Stimulated activated CD4-positive, alpha-beta T cell treated with anti-CD3 and anti-CD28 coated beads, TNF-alpha, amount 100 ng/mL, for 4 hours (primary cell): ENCODE data around the gene NPAS2.

Source experiments
- DNase-seq, 3 experiments: peaks; one replicate each; pipeline ENCODE4 v3.0.0-alpha.2; 2020; ENCODE audit warnings: low read depth in 3 of 3

The NPAS2 gene

DNA sequence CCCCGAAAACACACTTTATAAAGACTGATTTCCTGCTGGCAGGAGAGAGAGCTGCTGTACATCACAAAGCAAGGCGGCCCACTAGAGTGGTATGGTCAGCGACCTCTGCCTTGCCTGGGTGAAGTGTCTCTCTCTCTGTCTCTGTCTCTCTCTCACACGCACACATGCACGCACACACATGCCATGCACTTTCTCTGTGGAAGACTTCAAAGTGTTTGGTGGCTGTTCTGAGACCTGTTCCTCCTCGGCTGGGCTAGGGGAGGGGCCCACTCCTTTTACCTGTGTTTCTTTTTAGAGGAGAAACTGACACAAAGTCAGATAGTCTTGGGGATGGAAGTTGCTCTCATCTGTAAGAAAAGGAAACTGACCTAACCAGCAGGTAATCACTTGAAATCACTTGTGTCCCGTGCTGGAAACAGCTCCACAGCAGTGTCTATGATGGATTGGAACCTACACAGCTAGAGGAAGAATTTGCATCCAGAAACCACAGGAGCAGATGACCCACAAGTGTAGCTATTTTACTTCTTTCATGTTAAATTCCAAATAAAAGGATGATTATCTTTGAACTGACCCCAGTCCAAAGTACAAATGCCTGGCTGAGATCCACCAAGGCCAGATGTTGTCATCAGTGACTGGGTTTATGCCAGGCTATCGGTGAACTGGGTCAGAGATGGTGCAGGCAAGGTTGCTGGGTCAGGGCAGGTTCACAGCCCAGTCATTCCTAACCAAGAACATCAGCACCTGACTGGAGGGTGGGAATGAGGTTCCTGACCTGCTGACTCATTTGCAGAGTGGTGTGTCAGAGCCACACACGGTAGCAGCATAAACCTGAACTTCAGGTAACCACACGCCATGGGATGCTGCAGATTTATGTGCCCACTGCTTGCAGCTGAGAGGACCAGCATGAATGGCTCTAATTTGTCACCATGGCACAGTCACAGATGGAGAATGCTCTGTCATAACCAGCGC, 63.0 kb downstream of the NPAS2 start:
- DNase-seq, result no peak

DNA sequence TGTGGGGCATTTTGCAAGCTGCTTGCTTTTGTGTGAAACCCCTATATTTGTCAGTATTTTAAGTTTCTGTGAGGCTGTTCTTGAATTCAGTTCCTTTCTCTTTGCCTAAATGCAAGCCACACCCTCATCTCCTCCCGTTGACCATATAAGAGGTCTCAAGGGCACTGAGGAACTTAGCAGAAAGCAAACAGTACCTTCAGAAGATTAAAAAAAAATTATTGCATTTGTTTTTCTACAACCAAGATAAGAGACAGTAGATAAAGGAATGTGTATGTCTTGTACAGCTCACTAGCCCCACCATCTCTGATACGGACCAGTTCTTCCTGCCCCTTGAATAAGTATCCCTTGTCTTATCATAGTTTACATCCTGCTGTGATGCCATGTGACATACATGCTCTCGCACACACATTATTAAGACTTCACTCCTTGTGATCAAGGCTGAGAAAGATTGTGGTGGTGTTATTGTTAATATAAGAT, 64.2 kb downstream of the NPAS2 start:
- no peak for DNase-seq

DNA sequence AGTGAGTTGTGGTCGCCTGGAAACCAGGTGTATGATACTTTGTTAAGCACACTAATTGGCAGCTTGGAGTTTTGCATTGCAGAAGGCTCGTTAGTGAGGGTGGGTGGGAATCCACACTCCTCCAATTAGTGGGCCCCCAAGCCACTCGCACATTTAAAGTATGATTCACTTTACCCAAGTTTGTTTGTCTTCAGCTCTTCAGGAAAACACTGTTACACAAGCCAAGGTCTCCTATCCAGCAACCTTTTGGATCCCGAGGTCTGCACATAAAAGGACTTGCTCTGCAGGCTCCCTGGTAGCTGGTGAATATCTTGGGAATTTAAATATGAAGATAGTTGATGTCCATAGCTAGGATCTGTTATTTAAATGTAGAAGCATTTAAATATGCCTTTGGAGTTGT, 66.1 kb downstream of the NPAS2 start:
- no peak for DNase-seq

GRCh38 chr2:100887039-100887578, 67.2 kb downstream of the NPAS2 start:
- DNase-seq, result no peak

DNA sequence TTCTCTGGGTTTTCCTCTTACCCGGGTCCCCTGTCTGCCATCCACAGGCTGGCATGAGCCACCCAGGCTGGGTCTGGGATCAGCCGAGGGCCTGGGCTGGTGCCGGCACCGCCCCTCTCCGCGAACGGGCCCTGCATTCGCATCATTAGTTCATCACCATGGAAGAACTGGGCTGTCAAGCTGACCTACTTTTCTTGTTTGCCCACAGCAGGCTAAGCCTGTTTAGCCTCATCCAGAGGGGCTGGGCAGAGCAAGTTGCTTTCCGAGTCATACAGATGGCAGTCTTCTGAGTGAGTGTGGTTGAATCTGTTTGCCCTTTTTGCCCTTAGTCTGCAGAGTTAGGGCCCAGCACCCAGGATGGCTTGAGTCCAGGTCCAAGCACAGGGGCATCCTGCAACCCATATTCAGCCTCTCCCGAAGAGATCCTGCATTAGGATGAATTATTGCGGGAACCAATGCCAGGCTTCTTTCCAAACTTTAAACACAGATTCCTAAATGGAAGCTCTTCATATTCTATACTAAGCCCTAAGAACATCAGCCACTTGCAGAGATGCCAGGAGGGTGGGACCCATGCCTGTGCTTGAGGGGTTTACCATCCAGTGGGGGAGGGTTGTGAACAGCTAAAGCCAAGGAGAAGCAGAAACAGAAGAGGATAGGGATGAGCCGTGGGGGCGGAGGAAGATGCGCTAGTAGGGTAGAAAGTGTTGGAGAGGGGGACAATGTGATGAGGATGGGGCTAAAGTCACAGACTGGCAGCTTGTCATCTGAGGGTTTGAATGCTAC, 68.0 kb downstream of the NPAS2 start:
- DNase-seq, result no peak

GRCh38 chr2:100888601-100889000, 68.7 kb downstream of the NPAS2 start:
- no peak for DNase-seq

DNA sequence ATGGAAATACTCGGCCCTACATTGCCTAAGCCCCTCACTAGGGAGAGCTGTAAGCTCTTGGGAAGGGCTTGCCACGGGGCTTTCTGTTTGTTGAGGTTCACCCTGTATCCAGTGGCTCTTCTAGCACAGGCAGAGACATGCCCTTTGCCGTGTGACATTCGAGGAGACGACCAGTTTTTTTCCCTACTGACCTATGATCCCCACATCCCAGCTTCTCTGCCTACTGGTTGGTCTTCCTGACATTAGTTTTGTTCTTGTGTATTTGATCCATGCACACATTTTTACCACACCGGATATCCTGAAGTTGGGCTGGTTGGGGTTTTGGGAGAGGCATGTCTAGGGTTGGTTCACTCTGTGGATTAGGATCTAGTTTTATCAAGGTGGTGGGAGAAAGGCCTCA, 69.3 kb downstream of the NPAS2 start:
- no peak for DNase-seq

- no peak for DNase-seq
Observed at GRCh38 chr2:100891906-100892642, 72.1 kb downstream of the NPAS2 start.

DNA sequence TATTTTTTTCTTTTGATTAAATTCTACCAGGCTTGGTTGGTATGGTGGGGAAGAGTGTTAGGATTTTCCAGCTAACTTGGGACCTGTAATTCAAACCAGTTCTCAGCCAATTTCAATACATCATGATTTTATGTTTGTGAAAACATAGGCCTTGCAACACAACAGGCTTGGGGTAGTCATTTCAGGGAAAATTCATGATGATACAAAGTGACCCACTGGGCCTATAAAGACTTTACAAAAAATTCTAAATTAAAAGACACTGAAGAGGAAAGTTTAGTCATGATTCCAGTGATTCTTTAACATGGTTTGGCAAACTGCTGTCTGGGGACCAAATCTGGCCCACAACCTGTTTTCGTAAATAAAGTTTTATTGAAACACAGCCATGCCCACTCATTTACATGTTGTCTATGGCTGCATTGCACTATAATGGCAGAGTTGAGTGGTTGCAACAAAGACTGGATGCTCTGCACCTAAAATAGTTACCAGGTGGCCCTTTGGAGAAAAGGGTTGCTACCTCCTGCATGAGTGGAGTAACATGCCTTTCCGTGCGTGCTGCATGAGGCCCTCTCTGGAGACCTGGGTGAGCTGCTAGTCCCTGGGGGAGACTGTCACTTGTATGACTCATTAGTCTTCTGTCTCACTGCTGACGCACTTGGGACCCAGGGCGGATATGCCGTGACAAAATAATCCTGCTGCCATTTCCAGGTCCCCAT, 73.6 kb downstream of the NPAS2 start:
- no peak for DNase-seq

DNA sequence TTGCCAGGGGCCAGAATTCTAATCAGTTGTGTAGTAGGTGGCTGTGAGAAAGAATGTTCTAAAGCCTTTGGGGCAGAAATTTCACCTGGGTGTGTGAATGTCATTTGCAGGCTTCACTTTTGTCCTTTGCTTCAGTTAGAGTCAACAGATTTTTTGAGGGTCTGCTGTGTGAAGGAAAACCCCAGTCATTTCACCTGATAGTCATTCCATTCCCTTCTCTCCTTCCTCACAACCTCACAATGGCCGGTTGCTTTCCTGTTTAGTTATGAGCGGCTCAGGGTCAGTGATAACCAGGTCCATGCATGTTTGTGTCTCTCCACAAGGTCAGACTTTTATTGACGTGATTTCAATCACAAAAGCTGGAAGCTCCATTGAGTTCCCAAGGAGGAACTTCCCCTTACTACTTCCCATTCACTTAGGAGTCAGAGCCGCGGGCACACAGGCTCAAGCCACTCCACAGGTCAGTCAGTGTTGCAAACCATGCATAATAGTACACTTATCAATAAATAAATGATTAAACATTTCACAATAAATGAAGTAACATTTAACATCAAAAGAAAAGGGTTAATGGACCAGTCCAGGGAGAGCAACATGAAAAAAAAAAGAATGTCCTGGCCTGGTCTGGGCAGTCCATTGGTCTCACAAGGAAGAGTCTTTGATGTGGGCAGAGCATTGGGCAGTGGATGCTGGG, 74.3 kb downstream of the NPAS2 start:
- DNase-seq, result no peak

GRCh38 chr2:100894796-100895156, 74.8 kb downstream of the NPAS2 start:
- DNase-seq, result no peak

GRCh38 chr2:100895402-100895801, 75.5 kb downstream of the NPAS2 start:
- no peak for DNase-seq

DNA sequence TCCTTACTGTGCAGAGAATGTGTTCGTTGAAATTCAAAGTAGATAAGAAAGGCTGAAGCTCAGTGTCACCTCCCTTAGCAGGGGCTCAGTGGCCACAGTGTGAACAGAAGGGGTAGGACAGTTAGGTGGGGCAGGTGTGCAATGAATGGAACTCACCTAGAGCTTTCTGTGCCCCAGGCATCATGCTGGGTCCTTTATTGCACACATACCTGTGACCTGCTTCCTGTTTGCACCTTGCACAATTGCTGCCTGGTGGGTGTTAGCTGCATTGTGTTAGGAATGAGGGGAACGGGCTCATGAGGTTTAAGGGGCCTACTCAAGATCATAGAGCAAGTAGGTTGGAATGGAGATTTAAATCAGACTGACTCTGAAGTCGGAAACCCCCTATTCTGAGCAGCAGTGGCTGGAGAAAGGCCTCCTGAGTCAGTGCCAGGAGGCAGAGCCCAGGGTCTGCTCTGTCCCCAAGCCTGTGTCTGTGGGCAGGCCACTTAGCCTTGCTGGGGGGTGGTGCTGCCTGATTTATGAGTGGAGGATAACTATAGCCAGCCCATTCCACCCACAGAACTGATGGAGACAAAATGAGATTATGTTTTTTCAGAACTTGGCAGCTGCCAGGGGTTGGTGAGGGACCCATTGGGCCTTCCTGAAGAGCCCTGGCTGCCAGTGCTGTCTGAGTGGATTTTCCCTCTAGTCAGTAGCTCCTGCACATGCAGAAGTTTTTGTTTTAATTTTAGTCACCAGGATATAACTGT, 76.2 kb downstream of the NPAS2 start:
- DNase-seq, result no peak

- no peak for DNase-seq
Observed at GRCh38 chr2:100898035-100898665, 78.2 kb downstream of the NPAS2 start.

DNA sequence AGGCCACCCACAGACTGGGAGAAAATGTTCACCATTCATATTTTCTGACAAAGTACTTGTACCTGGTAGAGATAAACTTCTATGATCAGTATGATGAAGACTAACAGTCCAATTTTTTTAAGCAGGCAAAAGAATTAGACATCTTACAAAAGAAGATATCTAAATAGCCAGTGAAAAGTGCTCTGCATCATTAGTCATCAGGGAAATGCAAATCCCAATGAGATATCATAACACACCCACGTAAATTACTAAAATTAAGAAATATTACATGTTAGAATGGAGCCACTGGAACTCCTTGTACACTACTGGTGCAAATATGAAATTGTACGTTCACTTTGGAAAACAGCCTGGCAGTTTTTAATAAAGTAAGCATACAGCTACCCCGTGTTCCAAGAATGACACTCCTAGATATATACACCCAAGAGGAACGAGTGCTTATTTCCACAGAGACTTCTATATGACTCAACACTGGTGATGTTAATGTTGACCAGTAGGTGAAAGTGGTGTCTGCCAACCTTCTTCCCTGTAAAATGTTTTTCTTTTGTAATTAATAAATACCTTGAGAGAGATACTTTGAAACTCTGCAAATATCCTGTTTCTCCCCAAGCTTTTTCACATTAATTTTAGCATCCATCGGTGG, 80.3 kb downstream of the NPAS2 start:
- DNase-seq, result no peak

- no peak for DNase-seq
Observed at GRCh38 chr2:100902817-100903405, 83.0 kb downstream of the NPAS2 start.

DNA sequence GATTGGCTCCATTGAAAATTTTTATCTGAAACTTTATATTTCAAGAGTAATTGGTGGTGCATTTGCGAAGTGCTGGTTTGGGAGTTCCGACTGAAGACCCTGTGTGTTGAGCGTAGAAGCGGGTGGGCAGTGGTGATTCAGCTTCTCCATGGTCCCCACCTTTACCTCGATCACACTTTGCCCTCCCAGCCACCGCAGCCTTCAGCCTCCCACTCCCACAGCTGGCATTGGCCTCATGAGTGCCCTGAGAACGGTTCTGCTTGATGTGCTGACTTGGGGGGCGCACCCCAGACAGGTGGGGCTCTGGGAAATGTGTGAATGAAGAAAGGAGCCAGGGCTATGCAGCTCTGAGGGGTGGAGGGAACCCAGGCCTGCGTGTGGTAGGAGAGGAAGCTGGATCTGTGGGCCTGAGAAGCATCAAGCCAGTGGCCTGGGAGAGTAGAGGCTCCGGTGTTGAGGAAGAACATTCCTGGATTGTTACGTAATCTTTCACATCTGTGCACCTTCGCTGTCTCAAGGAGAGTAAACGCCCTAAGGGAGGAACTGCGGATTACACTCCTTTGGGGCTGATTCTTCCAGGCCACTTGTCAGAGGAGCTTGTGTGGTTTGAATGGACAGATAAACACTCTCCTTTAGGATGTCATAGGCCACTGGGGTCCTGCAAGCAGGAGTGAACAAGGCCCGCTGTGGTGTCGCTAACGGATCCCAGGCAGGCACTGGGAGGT, 83.8 kb downstream of the NPAS2 start:
- no peak for DNase-seq
